SH-SY5Y (cell line): ENCODE data around the gene SLC35A3.

ENCODE experiments used
- GATA2 ChIP-seq: IDR thresholded peaks from 2 replicates; pipeline ENCODE4 v1.6.1; 2011; ENCODE audit warnings: mild to moderate bottlenecking, low read depth, low read length
- GATA3 ChIP-seq: IDR thresholded peaks from 2 replicates; pipeline ENCODE4 v1.6.1; 2011; ENCODE audit warnings: low read depth, mild to moderate bottlenecking, low read length, moderate library complexity

DNA sequence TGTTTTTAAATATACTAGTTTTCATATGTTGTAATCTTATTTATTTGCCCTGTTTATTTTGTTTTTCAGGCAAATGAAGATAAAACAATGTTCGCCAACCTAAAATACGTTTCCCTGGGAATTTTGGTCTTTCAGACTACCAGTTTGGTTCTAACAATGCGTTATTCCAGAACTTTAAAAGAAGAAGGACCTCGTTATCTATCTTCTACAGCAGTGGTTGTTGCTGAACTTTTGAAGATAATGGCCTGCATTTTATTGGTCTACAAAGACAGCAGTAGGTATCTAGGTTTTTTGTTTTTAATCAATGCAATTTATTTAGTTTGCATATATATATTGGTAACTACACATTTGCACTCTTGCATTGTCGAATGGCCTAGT is 23.7 kb downstream of the SLC35A3 start:
- no peak for TF ChIP-seq GATA2
- no peak for TF ChIP-seq GATA3
